WTC11 (cell line): Measurements from ENCODE around the gene PRR7. TPM values are rescaled to one million over a fixed set of nuclear protein-coding genes. Genes with fewer than 3 reads are reported as not detected.

Experiments used
- ATAC-seq: fragments of 200-7000 bp; cut with Tn5 transposase; 2 replicates; pipeline ENCODE4 v1.10.0; 2021; ENCODE audit warnings: mild to moderate bottlenecking, moderate library complexity
- CTCF ChIA-PET: fragments of 300-600 bp; sonication (Branson Sonifier 250); formaldehyde crosslinking; loops from one replicate; lab custom pipeline; 2021; ENCODE audit warnings: antibody characterized with exemption; lab: Charles Lee
- POLR2A ChIA-PET: fragments of 350-600 bp; sonication (Branson Sonifier 250); formaldehyde crosslinking; loops from one replicate; lab custom pipeline; 2021; ENCODE audit warnings: antibody characterized with exemption; lab: Charles Lee
- DNase-seq: peaks from one replicate; pipeline ENCODE4 v3.0.0; 2021; ENCODE audit warnings: low spot score
- H3K27ac Mint-ChIP-seq: 2 replicates; pipeline ENCODE4 v1.8.0; 2021; ENCODE audit warnings: mixed read lengths
- H3K27me3 Mint-ChIP-seq: 2 replicates; pipeline ENCODE4 v1.8.0; 2021; ENCODE audit warnings: low read depth, mild to moderate bottlenecking, moderate library complexity, mixed read lengths
- H3K36me3 Mint-ChIP-seq: 2 replicates; pipeline ENCODE4 v1.8.0; 2021; ENCODE audit warnings: mixed read lengths
- H3K4me1 Mint-ChIP-seq: 2 replicates; pipeline ENCODE4 v1.8.0; 2022; ENCODE audit warnings: mixed read lengths
- H3K4me3 Mint-ChIP-seq: 2 replicates; pipeline ENCODE4 v1.8.0; 2021; ENCODE audit warnings: mild to moderate bottlenecking, moderate library complexity, mixed read lengths
- H3K9me3 Mint-ChIP-seq: 2 replicates; pipeline ENCODE4 v1.8.0; 2021; ENCODE audit warnings: mixed read lengths
- ARID4B ChIP-seq: sonication (generic); formaldehyde crosslinking; IDR thresholded peaks from 2 replicates; pipeline ENCODE4 v1.8.0; 2023; ENCODE audit warnings: missing genetic modification reagents, mild to moderate bottlenecking, borderline replicate concordance
- ATF3 ChIP-seq: sonication (generic); formaldehyde crosslinking; conservative IDR thresholded peaks from 2 replicates; pipeline ENCODE4 v1.8.1; 2022; ENCODE audit warnings: mild to moderate bottlenecking, missing genetic modification reagents
- E2F4 ChIP-seq: sonication (generic); formaldehyde crosslinking; IDR thresholded peaks from 2 replicates; pipeline ENCODE4 v1.8.1; 2022; ENCODE audit warnings: low read depth, mild to moderate bottlenecking, moderate library complexity, missing genetic modification reagents, borderline replicate concordance
- EMX1 ChIP-seq: fragments of 250-450 bp; sonication (Bioruptor Pico); IDR thresholded peaks from 2 replicates; pipeline ENCODE4 v1.8.0; 2021; ENCODE audit warnings: mild to moderate bottlenecking
- FOXJ3 ChIP-seq: sonication (generic); formaldehyde crosslinking; IDR thresholded peaks from 2 replicates; pipeline ENCODE4 v1.9.0; 2021; ENCODE audit warnings: missing genetic modification reagents, mild to moderate bottlenecking, borderline replicate concordance
- GABPB1 ChIP-seq: sonication (generic); formaldehyde crosslinking; IDR thresholded peaks from 2 replicates; pipeline ENCODE4 v1.8.1; 2023; ENCODE audit warnings: mild to moderate bottlenecking, missing genetic modification reagents
- MAX ChIP-seq: sonication (generic); formaldehyde crosslinking; IDR thresholded peaks from 2 replicates; pipeline ENCODE4 v1.8.0; 2022; ENCODE audit warnings: mild to moderate bottlenecking, missing genetic modification reagents
- MLX ChIP-seq: sonication (generic); formaldehyde crosslinking; IDR thresholded peaks from 2 replicates; pipeline ENCODE4 v1.8.1; 2023; ENCODE audit warnings: mild to moderate bottlenecking, missing genetic modification reagents, moderate library complexity
- MXD4 ChIP-seq: fragments of 250-450 bp; sonication (Bioruptor Pico); IDR thresholded peaks from 2 replicates; pipeline ENCODE4 v1.8.0; 2021; ENCODE audit warnings: mild to moderate bottlenecking, moderate library complexity, borderline replicate concordance
- NFATC4 ChIP-seq: fragments of 250-450 bp; sonication (Bioruptor Pico); IDR thresholded peaks from 2 replicates; pipeline ENCODE4 v1.9.0; 2021; ENCODE audit warnings: mild to moderate bottlenecking
- SMAD4 ChIP-seq: sonication (generic); formaldehyde crosslinking; IDR thresholded peaks from 2 replicates; pipeline ENCODE4 v1.8.0; 2022; ENCODE audit warnings: mild to moderate bottlenecking, missing genetic modification reagents
- USF2 ChIP-seq: sonication (generic); formaldehyde crosslinking; IDR thresholded peaks from 2 replicates; pipeline ENCODE4 v1.8.1; 2023; ENCODE audit warnings: mild to moderate bottlenecking, missing genetic modification reagents, moderate library complexity
- ZBTB21 ChIP-seq: sonication (generic); formaldehyde crosslinking; IDR thresholded peaks from 2 replicates; pipeline ENCODE4 v1.8.1; 2023; ENCODE audit warnings: mild to moderate bottlenecking, missing genetic modification reagents, borderline replicate concordance
- ZNF416 ChIP-seq: fragments of 250-450 bp; sonication (Bioruptor Pico); IDR thresholded peaks from 2 replicates; pipeline ENCODE4 v1.9.0; 2021; ENCODE audit warnings: mild to moderate bottlenecking, inconsistent platforms
- ZNF671 ChIP-seq: fragments of 250-450 bp; sonication (Bioruptor Pico); IDR thresholded peaks from 2 replicates; pipeline ENCODE4 v1.8.0; 2021; ENCODE audit warnings: mild to moderate bottlenecking
- ZSCAN18 ChIP-seq: fragments of 250-450 bp; sonication (Bioruptor Pico); IDR thresholded peaks from 2 replicates; pipeline ENCODE4 v2.1.2; 2022; ENCODE audit warnings: mild to moderate bottlenecking, moderate library complexity
- total RNA-seq: library from RNA; stranded (reverse); gene quantifications from 3 replicates; pipeline ENCODE4 v1.2.3, GENCODE V29; 2021

Gene PRR7
- total RNA-seq, 1 experiment from 2014 or later = 13.1 TPM

GRCh38 chr5:177443144-177443983 is 3.2 kb upstream of the PRR7 start:
- ChIA-PET CTCF (interaction anchor here (0.7 to 15.8 kb wide), 10 partner anchors 12 to 331 kb away, joined by 3 to 171 read pairs (median 31); partner anchors contain the start of genes GRK6 and MXD3), POLR2A (interaction anchor here (0.9 to 4.9 kb wide), 4 partner anchors 9 to 53 kb away, joined by 4 to 19 read pairs (median 5); partner anchors contain the start of gene GRK6)
- ATAC-seq (no peak), DNase-seq (no peak)
- Mint-ChIP-seq H3K27ac (no peak overlapping the region), H3K36me3 (peaks cover 13% of the 10 kb centered on the region), H3K9me3 (peaks cover 4% of the 10 kb centered on the region), H3K4me3 (no peak overlapping the region), H3K27me3 (peaks cover 22% of the 10 kb centered on the region), H3K4me1 (peaks cover 39% of the 10 kb centered on the region)
- TF ChIP-seq SMAD4 (CRISPR knock-in tag) = no peak
- no peak for TF ChIP-seq ATF3 (CRISPR knock-in tag)
- no peak for TF ChIP-seq MLX (CRISPR knock-in tag)
- TF ChIP-seq ZBTB21 (CRISPR knock-in tag) = no peak
- TF ChIP-seq ZSCAN18 (CRISPR knock-in tag) = no peak
- no peak for TF ChIP-seq E2F4
- TF ChIP-seq FOXJ3 = no peak
- no peak for TF ChIP-seq GABPB1 (CRISPR knock-in tag)
- TF ChIP-seq EMX1 (CRISPR knock-in tag) = no peak
- no peak for TF ChIP-seq NFATC4 (CRISPR knock-in tag)
- TF ChIP-seq MAX (CRISPR knock-in tag) = no peak
- no peak for TF ChIP-seq ZNF416 (CRISPR knock-in tag)
- TF ChIP-seq USF2 (CRISPR knock-in tag) = no peak
- TF ChIP-seq ZNF671 (CRISPR knock-in tag) = no peak
- no peak for TF ChIP-seq MXD4 (CRISPR knock-in tag)
- no peak for TF ChIP-seq ARID4B (CRISPR knock-in tag)
